Measurements from ENCODE around the gene NYAP1. TPM values are rescaled to one million over a fixed set of nuclear protein-coding genes. Genes with fewer than 3 reads are reported as not detected.
"Not testable (repeated sequence)": the region's sequence is repeated elsewhere in the genome, so short reads cannot be mapped to it uniquely, and the experiment has no call there.

Gene NYAP1
- total RNA-seq, 2 experiments from 2014 or later, result 0.21 to 0.56 TPM

- POLR2A ChIA-PET; H3K27me3 Mint-ChIP-seq; ATAC-seq; H3K27ac Mint-ChIP-seq; DNase-seq; intact Hi-C loops (cut with DNase I, micrococcal nuclease); H3K9me3 Mint-ChIP-seq (ENCODE audit: low read depth); H3K4me3 Mint-ChIP-seq: not testable (repeated sequence)
- CTCF ChIA-PET, result interaction anchor here (0.6 to 1.5 kb wide), 2 partner anchors 9 to 22 kb away, joined by 3 to 4 read pairs; no protein-coding TSS in a partner anchor
- H3K36me3 Mint-ChIP-seq (ENCODE audit: low read depth), result peaks cover 13% of the 10 kb centered on the region
- peaks cover 21% of the 10 kb centered on the region for H3K4me1 Mint-ChIP-seq
Measured at GRCh38 chr7:100536695-100537094, 53.0 kb downstream of the NYAP1 start.

- no peaks in the 10 kb centered on the region for H3K9me3 Mint-ChIP-seq (ENCODE audit: low read depth)
- ATAC-seq (no peak), DNase-seq (no peak)
- peaks cover 37% of the 10 kb centered on the region for H3K4me1 Mint-ChIP-seq
- intact Hi-C loops (cut with DNase I, micrococcal nuclease), result loop anchor here (1.0 kb wide), 3 partner anchors 21 to 102 kb away; partner anchors contain the start of genes PPP1R35 (in 1 of the 2) and TSC22D4 (in 1 of the 2)
- peak overlapping the region; percentile 93 for H3K27ac Mint-ChIP-seq
- peaks cover 13% of the 10 kb centered on the region for H3K36me3 Mint-ChIP-seq (ENCODE audit: low read depth)
- peak overlapping the region; percentile 98 for H3K4me3 Mint-ChIP-seq
- CTCF ChIA-PET, result interaction anchor here (0.7 to 1.7 kb wide), 6 partner anchors 20 to 167 kb away, joined by 3 to 9 read pairs (median 4); partner anchors contain the start of gene POP7
- H3K27me3 Mint-ChIP-seq, result no peaks in the 10 kb centered on the region
- POLR2A ChIA-PET, result interaction anchor here (1.2 to 1.5 kb wide), 2 partner anchors 21 to 45 kb away, joined by 3 to 4 read pairs; no protein-coding TSS in a partner anchor
Measured at GRCh38 chr7:100538348-100538653, 54.6 kb downstream of the NYAP1 start.

DNA sequence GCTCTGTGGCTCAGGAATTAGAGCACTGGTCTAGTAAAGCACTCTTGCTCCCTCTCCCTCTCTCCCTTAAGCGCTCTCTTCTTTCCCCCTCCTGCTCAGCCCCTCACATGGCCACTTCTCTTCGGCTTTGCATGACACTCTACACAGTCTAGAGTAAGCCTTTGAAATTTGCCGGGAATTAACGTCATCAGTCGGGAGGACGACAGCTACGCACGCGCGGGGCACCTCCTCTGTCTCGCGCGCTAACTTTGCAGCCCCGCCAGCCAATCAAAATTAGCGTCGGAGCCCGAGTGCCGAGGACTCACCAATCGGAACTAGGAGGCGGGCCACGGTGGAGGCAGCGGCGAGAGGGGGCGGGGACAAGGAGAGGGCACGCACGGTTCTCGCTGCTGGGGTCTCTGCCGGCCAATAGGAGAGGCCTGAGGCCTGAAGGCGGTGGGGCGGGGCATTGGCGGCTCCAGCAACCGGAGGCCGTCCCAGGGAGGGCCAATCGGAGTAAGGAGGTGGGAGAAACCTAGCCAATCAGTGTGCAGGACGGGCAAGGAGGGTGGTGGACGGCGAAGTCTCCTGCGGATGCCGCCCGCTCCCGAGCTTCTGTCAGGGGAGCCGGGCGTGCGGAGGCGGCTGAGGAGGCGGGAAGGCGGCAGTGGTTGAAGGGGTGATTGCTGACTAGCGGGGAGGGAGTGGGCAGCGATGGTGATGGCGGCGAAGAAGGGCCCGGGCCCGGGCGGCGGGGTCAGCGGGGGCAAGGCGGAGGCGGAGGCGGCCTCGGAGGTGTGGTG, 55.1 kb downstream of the NYAP1 start, which contains the start of gene AGFG2:
AGFG2 (plus strand) TSS at position 550 of the 782 bp plus-strand sequence; CDS start at position 694, 144 bp downstream.
- CTCF ChIA-PET, result interaction anchor here (0.7 to 1.7 kb wide), 7 partner anchors 21 to 174 kb away, joined by 3 to 9 read pairs (median 4); partner anchors contain the start of genes FBXO24 and POP7
- Mint-ChIP-seq H3K27ac (peak within 1 kb of the TSS; percentile 95), H3K4me3 (peak within 1 kb of the TSS; percentile 98), H3K9me3 (ENCODE audit: low read depth) (no peaks in the 10 kb centered on the region), H3K27me3 (no peaks in the 10 kb centered on the region), H3K4me1 (peaks cover 42% of the 10 kb centered on the region), H3K36me3 (ENCODE audit: low read depth) (peaks cover 13% of the 10 kb centered on the region)
- POLR2A ChIA-PET, result interaction anchor here (0.6 to 1.5 kb wide), 5 partner anchors 21 to 170 kb away, joined by 3 to 8 read pairs (median 4); partner anchors contain the start of genes FBXO24, LRCH4 and MEPCE
- ATAC-seq (peak; percentile 92), DNase-seq (peak; percentile 100)
- intact Hi-C loops (cut with DNase I, micrococcal nuclease), result loop anchor here (1.0 kb wide), 9 partner anchors 12 to 134 kb away; partner anchors contain the start of genes FBXO24 (in 2 of the 2), LRCH4 (in 2 of the 2), GNB2 (in 1 of the 2) and MEPCE (in 1 of the 2)

GRCh38 chr7:100539436-100540006, 55.8 kb downstream of the NYAP1 start:
- no peaks in the 10 kb centered on the region for H3K27me3 Mint-ChIP-seq
- CTCF ChIA-PET, result interaction anchor here (0.7 to 1.7 kb wide), 4 partner anchors 20 to 175 kb away, joined by 3 to 5 read pairs (median 5); partner anchors contain the start of gene FBXO24
- H3K9me3 Mint-ChIP-seq (ENCODE audit: low read depth), result no peaks in the 10 kb centered on the region
- intact Hi-C loops (cut with DNase I, micrococcal nuclease), result loop anchor here (1.0 to 10.0 kb wide), 8 partner anchors 12 to 525 kb away; partner anchors contain the start of genes FBXO24 (in 2 of the 2), LRCH4 (in 2 of the 2), COPS6 (in 1 of the 2) and GNB2 (in 1 of the 2)
- peaks cover 49% of the 10 kb centered on the region for H3K4me1 Mint-ChIP-seq
- POLR2A ChIA-PET, result interaction anchor here (1.2 to 1.5 kb wide), 3 partner anchors 20 to 46 kb away, joined by 3 to 8 read pairs (median 4); partner anchors contain the start of genes FBXO24 and LRCH4
- peak overlapping the region; percentile 98 for H3K4me3 Mint-ChIP-seq
- no peak for ATAC-seq
- DNase-seq, result peak; percentile 47
- peaks cover 13% of the 10 kb centered on the region for H3K36me3 Mint-ChIP-seq (ENCODE audit: low read depth)
- H3K27ac Mint-ChIP-seq, result peak overlapping the region; percentile 95

DNA sequence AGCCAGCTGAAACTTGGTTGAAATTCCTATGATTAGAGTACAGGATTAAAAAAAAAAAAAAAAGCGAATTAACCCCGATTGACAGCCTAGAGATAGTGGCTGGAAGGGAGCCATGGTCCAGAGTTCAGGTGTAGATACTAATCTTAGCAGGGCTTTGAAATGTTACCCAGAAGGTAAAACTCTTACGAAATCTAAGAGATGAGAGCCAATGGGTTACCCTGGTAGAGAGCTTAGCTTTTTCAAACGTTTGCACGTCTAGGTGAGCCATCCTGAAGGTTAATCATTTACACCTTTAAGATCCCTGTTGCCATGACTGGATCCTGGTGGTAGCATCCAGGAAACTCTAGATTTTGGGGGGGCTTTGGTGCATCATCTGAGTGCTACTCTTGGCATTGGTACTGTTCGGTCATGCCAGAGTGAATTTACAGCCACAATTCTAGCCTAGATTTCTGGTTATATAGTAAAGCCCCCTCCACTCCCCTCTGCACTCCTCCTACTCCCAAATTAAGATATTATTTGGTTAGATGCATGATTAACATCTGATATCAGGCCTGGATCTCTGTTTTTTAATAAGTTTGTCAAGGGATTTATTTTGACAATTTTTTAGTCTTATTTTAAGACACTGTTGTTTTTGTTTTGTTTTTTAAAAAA, 56.5 kb downstream of the NYAP1 start:
- H3K27me3 Mint-ChIP-seq, result no peaks in the 10 kb centered on the region
- peaks cover 14% of the 10 kb centered on the region for H3K36me3 Mint-ChIP-seq (ENCODE audit: low read depth)
- ATAC-seq, result no peak
- no peaks in the 10 kb centered on the region for H3K9me3 Mint-ChIP-seq (ENCODE audit: low read depth)
- no peak for DNase-seq
- CTCF ChIA-PET, result interaction anchor here (1.2 to 1.3 kb wide), 2 partner anchors 19 to 175 kb away, joined by 5 read pairs; no protein-coding TSS in a partner anchor
- peaks cover 56% of the 10 kb centered on the region for H3K4me1 Mint-ChIP-seq
- peak overlapping the region; percentile 85 for H3K27ac Mint-ChIP-seq
- peak overlapping the region; percentile 98 for H3K4me3 Mint-ChIP-seq
- POLR2A ChIA-PET, result no interaction called here
- intact Hi-C loops (cut with DNase I, micrococcal nuclease), result loop anchor here in 1 of 2 experiments (10.0 kb wide), 2 partner anchors 455 to 525 kb away; partner anchors contain the start of genes COPS6, ZKSCAN1 and ZNF3

DNA sequence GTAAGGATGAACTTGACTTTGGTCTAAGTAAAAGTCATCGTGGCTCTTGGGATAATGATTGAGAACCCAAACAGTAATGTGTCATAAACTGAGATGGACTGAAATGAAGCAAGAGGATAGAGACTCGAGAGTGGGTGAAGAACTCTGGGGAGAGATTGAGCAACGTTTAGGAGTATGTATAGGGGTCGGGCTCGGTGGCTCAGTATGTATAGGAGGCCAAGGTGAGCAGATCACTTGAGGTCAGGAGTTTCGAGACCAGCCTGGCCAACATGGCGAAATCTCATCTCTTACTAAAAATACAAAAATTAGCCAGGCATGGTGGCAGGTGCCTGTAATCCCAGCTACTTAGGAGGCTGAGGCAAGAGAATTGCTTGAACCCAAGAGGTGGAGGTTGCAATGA, 57.6 kb downstream of the NYAP1 start:
- CTCF ChIA-PET, result interaction anchor here (1.1 to 2.9 kb wide), 5 partner anchors 18 to 72 kb away, joined by 3 to 21 read pairs (median 5); partner anchors contain the start of gene TSC22D4

DNA sequence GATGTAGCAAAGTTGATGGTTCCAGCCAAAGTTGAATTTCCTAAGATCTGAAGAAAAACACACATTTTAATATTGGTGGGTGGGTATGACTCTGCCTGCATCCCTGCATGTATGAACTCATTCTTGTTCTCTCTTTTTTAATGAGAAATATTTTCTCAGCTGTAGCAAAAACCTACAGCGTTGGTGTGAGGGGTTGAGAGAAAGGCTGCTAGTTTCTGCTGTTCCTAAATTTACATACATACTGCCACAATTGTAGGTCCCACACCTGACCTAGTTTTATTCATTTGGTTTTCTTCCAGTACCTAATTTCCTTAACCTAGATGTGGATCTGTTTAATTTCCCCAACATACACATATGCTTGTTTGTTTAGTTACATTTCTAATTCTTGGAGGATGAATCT, 59.9 kb downstream of the NYAP1 start:
- H3K36me3 Mint-ChIP-seq (ENCODE audit: low read depth), result peaks cover 25% of the 10 kb centered on the region
- H3K4me1 Mint-ChIP-seq, result peaks cover 83% of the 10 kb centered on the region
- POLR2A ChIA-PET, result no interaction called here
- ATAC-seq (no peak), DNase-seq (no peak)
- peak overlapping the region; percentile 99 for H3K27ac Mint-ChIP-seq
- intact Hi-C loops (cut with DNase I, micrococcal nuclease), result loop anchor here in 1 of 2 experiments (10.0 kb wide), 2 partner anchors 459 to 529 kb away; partner anchors contain the start of genes COPS6, ZKSCAN1 and ZNF3
- no peaks in the 10 kb centered on the region for H3K27me3 Mint-ChIP-seq
- CTCF ChIA-PET, result interaction anchor here (1.6 to 2.9 kb wide), 2 partner anchors 16 to 182 kb away, joined by 3 to 21 read pairs; no protein-coding TSS in a partner anchor
- H3K4me3 Mint-ChIP-seq, result peak overlapping the region; percentile 98
- H3K9me3 Mint-ChIP-seq (ENCODE audit: low read depth), result no peaks in the 10 kb centered on the region

More for the DNA sequence above, 57.6 kb downstream of the NYAP1 start:
- peaks cover 66% of the 10 kb centered on the region for H3K4me1 Mint-ChIP-seq
- H3K27ac Mint-ChIP-seq, result peak overlapping the region; percentile 99
- not testable (repeated sequence) for ATAC-seq; H3K27me3 Mint-ChIP-seq; H3K9me3 Mint-ChIP-seq (ENCODE audit: low read depth); DNase-seq
- intact Hi-C loops (cut with DNase I, micrococcal nuclease), result loop anchor here in 1 of 2 experiments (10.0 kb wide), 2 partner anchors 457 to 527 kb away; partner anchors contain the start of genes COPS6, ZKSCAN1 and ZNF3
- POLR2A ChIA-PET, result interaction anchor here (1.3 kb wide), 1 partner anchor 14 kb away, joined by 5 read pairs; no protein-coding TSS in a partner anchor
- peaks cover 15% of the 10 kb centered on the region for H3K36me3 Mint-ChIP-seq (ENCODE audit: low read depth)
- H3K4me3 Mint-ChIP-seq, result peak overlapping the region; percentile 98

GRCh38 chr7:100544386-100544785, 60.7 kb downstream of the NYAP1 start:
- H3K4me1 Mint-ChIP-seq, result peaks cover 90% of the 10 kb centered on the region
- peaks cover 32% of the 10 kb centered on the region for H3K36me3 Mint-ChIP-seq (ENCODE audit: low read depth)
- H3K4me3 Mint-ChIP-seq, result peak overlapping the region; percentile 98
- no peaks in the 10 kb centered on the region for H3K9me3 Mint-ChIP-seq (ENCODE audit: low read depth)
- intact Hi-C loops (cut with DNase I, micrococcal nuclease), result loop anchor here (2.0 to 10.0 kb wide), 3 partner anchors 18 to 530 kb away; partner anchors contain the start of genes COPS6 (in 1 of the 2), ZKSCAN1 (in 1 of the 2) and ZNF3 (in 1 of the 2)
- CTCF ChIA-PET, result interaction anchor here (0.9 to 2.2 kb wide), 7 partner anchors 15 to 181 kb away, joined by 3 to 20 read pairs (median 4); no protein-coding TSS in a partner anchor
- DNase-seq (no peak), ATAC-seq (no peak)
- no peaks in the 10 kb centered on the region for H3K27me3 Mint-ChIP-seq
- H3K27ac Mint-ChIP-seq, result peak overlapping the region; percentile 99
- POLR2A ChIA-PET, result interaction anchor here (0.9 to 1.6 kb wide), 2 partner anchors 17 to 116 kb away, joined by 3 to 7 read pairs; partner anchors contain the start of gene ZCWPW1

All from activated CD4-positive, alpha-beta T cell treated with anti-CD3 and anti-CD28 coated beads for 36 hours (primary cell).